ENCODE results near the gene AUTS2.
A peak's percentile ranks its signal among the peaks of the same experiment; 100 is the strongest.

AUTS2 gene

DNA sequence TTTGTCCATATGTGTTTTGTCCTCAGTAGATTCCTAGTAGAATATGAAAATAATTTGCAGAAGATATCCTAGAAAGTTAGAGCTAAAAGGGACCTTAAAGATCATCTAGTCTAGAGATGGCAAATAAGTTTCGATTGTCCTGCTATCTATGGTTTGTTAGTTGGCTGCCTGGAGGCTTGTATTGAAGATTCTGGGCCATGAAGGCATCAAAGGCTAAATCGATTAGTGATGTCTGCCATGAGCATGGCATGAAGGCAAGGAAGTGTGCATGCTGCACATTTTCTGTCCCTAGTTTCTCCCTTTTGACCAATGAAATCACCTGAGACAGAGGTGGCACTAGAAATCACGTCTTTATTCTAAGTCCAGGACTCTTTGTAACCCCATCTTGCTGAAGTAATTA lies 979.9 kb downstream of the AUTS2 start:
- no peak for TF ChIP-seq CTCF (IDR thresholded peaks at IDR 0.05; ENCODE audit: low read depth, low read length, missing control alignments)
- no peak for DNase-seq (ENCODE audit: extremely low read depth, low read depth)
- H3K4me3 ChIP-seq (replicated peaks; ENCODE audit: low read depth, low read length) = no peak overlapping the region

DNA sequence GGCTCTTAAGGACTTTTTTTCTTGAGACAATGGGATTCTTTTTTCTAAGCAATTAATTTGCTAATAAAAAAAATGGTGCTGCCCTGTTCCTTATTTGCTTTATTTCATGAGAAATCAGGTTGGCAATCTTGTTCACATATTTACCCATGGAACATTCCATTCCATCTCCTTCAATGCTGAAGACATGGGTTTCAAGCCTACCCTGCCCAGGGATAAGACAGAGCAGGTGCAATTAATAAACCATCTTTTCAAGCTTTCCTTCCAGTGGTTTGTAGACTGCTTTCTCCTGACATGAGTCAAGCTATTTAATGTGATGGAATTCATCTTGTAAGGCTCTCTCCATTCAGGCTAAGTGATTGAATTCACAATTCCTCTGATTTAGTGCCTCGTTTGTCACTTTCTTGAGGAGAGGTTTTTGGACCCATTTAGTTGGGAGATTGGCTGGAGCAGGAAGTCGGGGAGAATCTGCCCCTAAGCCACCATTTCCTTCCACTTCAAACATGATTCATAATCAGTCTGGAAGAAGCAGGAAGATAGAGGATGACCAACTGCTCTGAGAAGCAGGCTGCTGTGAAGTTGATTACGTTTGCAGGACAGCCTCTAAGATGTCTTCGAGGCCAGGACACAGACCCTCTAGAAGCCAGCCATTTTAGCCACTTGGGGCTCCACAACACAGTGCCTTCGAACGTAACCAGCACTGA lies 981.3 kb downstream of the AUTS2 start:
- H3K4me3 ChIP-seq (replicated peaks; ENCODE audit: low read depth, low read length) = no peak overlapping the region
- no peak for DNase-seq (ENCODE audit: extremely low read depth, low read depth)
- TF ChIP-seq CTCF (IDR thresholded peaks at IDR 0.05; ENCODE audit: low read depth, low read length, missing control alignments) = no peak

DNA sequence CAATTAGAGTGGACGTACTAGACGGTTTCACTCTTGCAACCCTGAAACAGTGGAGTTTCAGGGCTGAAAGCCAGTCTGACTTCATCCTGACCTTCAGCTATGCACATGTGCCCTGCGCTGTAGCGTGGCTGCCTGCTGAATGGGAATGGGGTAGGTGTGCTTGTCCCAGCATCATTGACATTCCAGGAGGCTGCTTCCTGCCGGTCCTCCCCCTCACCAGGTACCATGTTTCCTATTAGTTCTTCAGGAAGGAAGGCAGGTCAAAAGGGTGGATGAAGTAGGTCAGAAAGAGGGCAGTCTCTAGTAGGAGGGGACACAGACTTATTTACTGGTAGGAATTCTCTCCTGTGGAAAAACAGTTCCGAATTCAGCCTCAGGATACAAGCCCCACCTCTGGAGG lies 981.9 kb downstream of the AUTS2 start:
- TF ChIP-seq CTCF (IDR thresholded peaks at IDR 0.05; ENCODE audit: low read depth, low read length, missing control alignments) = no peak
- no peak overlapping the region for H3K4me3 ChIP-seq (replicated peaks; ENCODE audit: low read depth, low read length)
- DNase-seq (ENCODE audit: extremely low read depth, low read depth) = no peak

- no peak overlapping the region for H3K4me3 ChIP-seq (replicated peaks; ENCODE audit: low read depth, low read length)
- no peak for TF ChIP-seq CTCF (IDR thresholded peaks at IDR 0.05; ENCODE audit: low read depth, low read length, missing control alignments)
- no peak for DNase-seq (ENCODE audit: extremely low read depth, low read depth)
Observed at GRCh38 chr7:70582927-70583895, 984.9 kb downstream of the AUTS2 start.

- TF ChIP-seq CTCF (IDR thresholded peaks at IDR 0.05; ENCODE audit: low read depth, low read length, missing control alignments) = no peak
- H3K4me3 ChIP-seq (replicated peaks; ENCODE audit: low read depth, low read length) = no peak overlapping the region
- no peak for DNase-seq (ENCODE audit: extremely low read depth, low read depth)
Observed at GRCh38 chr7:70583965-70584883, 985.9 kb downstream of the AUTS2 start.

- H3K4me3 ChIP-seq (replicated peaks; ENCODE audit: low read depth, low read length) = no peak overlapping the region
- DNase-seq (ENCODE audit: extremely low read depth, low read depth) = no peak
- TF ChIP-seq CTCF (IDR thresholded peaks at IDR 0.05; ENCODE audit: low read depth, low read length, missing control alignments) = peak; percentile 3
Observed at GRCh38 chr7:70585071-70585470, 986.8 kb downstream of the AUTS2 start.

All from HFF-Myc (cell line).